ENCODE results near the gene UBAP1L. TPM values are rescaled to one million over a fixed set of nuclear protein-coding genes. Genes with fewer than 3 reads are reported as not detected.
A peak's percentile ranks its signal among the peaks of the same experiment; 100 is the strongest.
"Not testable (repeated sequence)": the region's sequence is repeated elsewhere in the genome, so short reads cannot be mapped to it uniquely, and the experiment has no call there.

UBAP1L gene
- polyA plus RNA-seq, 1 donor from 2014 or later, result 0.26 TPM

GRCh38 chr15:65110676-65111292, 4.2 kb downstream of the UBAP1L start:
- H3K4me1 Mint-ChIP-seq, result peaks cover 0 to 3% (median 0%) of the 10 kb centered on the region in 3 donors
- H3K36me3 Mint-ChIP-seq, result peaks cover 9% of the 10 kb centered on the region
- H3K27ac Mint-ChIP-seq, result no peak overlapping the region

GRCh38 chr15:65106011-65106590, 8.9 kb downstream of the UBAP1L start:
- Mint-ChIP-seq H3K9me3 (no peaks in the 10 kb centered on the region), H3K27ac (peak overlapping the region in 1 of 3 donors; percentile 90), H3K4me1 (peaks cover 0 to 6% (median 0%) of the 10 kb centered on the region in 3 donors), H3K36me3 (peaks cover 11% of the 10 kb centered on the region), H3K4me3 (no peak overlapping the region), H3K27me3 (no peaks in the 10 kb centered on the region)

More at GRCh38 chr15:65110676-65111292, 4.2 kb downstream of the UBAP1L start:
- Mint-ChIP-seq H3K4me3 (no peak overlapping the region), H3K9me3 (no peaks in the 10 kb centered on the region), H3K27me3 (no peaks in the 10 kb centered on the region)

DNA sequence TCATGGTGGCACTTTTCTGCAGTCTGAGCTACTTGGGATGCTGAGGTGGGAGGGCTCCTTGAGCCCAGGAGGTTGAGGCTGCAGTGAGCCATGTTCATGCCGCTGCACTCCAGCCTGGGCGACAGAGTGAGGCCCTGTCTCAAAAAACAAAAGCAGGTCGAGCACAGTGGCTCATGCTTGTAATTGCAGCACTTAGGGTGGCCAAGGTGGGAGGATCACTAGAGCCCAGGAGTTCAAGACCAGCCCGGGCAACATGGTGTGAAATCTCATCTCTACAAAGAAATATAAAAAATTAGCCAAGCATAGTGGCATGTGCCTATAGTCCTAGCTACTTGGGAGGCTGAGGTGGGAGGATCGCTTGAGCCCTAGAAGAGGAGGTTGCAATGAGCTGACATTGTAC, 10.0 kb downstream of the UBAP1L start:
- H3K36me3 Mint-ChIP-seq, result peaks cover 11% of the 10 kb centered on the region
- H3K27ac Mint-ChIP-seq, result no peak overlapping the region
- H3K9me3 Mint-ChIP-seq, result no peaks in the 10 kb centered on the region
- peaks cover 0 to 6% (median 0%) of the 10 kb centered on the region in 3 donors for H3K4me1 Mint-ChIP-seq
- H3K4me3 Mint-ChIP-seq, result no peak overlapping the region
- no peaks in the 10 kb centered on the region for H3K27me3 Mint-ChIP-seq

- Mint-ChIP-seq H3K27me3 (no peaks in the 10 kb centered on the region), H3K27ac (no peak overlapping the region), H3K36me3 (peaks cover 8% of the 10 kb centered on the region)
These were observed 12.1 kb downstream of the UBAP1L start for GRCh38 chr15:65102912-65103311.

GRCh38 chr15:65101891-65102708, 12.9 kb downstream of the UBAP1L start:
- Mint-ChIP-seq H3K4me1 (peaks cover 0 to 3% (median 0%) of the 10 kb centered on the region in 3 donors), H3K9me3 (no peaks in the 10 kb centered on the region), H3K4me3 (no peak overlapping the region), H3K36me3 (peaks cover 8% of the 10 kb centered on the region), H3K27ac (no peak overlapping the region), H3K27me3 (no peaks in the 10 kb centered on the region)

More at GRCh38 chr15:65102912-65103311, 12.1 kb downstream of the UBAP1L start:
- peak overlapping the region in 1 of 4 donors; percentile 22 for H3K4me3 Mint-ChIP-seq
- H3K4me1 Mint-ChIP-seq, result peaks cover 0 to 3% (median 0%) of the 10 kb centered on the region in 3 donors
- no peaks in the 10 kb centered on the region for H3K9me3 Mint-ChIP-seq

- peaks cover 0 to 3% (median 0%) of the 10 kb centered on the region in 3 donors for H3K4me1 Mint-ChIP-seq
These were observed 13.5 kb downstream of the UBAP1L start for GRCh38 chr15:65101411-65101890.

GRCh38 chr15:65100442-65100841, 14.6 kb downstream of the UBAP1L start:
- H3K4me3 Mint-ChIP-seq, result no peak overlapping the region
- H3K27ac Mint-ChIP-seq, result no peak overlapping the region

More at GRCh38 chr15:65101411-65101890, 13.5 kb downstream of the UBAP1L start:
- peaks cover 8% of the 10 kb centered on the region for H3K36me3 Mint-ChIP-seq
- peak overlapping the region in 1 of 3 donors; percentile 10 for H3K27ac Mint-ChIP-seq
- no peaks in the 10 kb centered on the region for H3K9me3 Mint-ChIP-seq
- no peak overlapping the region for H3K4me3 Mint-ChIP-seq
- no peaks in the 10 kb centered on the region for H3K27me3 Mint-ChIP-seq

GRCh38 chr15:65099801-65100200, 15.2 kb downstream of the UBAP1L start:
- H3K9me3 Mint-ChIP-seq, H3K27me3 Mint-ChIP-seq, H3K4me3 Mint-ChIP-seq, H3K27ac Mint-ChIP-seq, H3K36me3 Mint-ChIP-seq, H3K4me1 Mint-ChIP-seq: not testable (repeated sequence)

More at GRCh38 chr15:65100442-65100841, 14.6 kb downstream of the UBAP1L start:
- H3K4me1 Mint-ChIP-seq, result peaks cover 0 to 3% (median 0%) of the 10 kb centered on the region in 3 donors
- no peaks in the 10 kb centered on the region for H3K27me3 Mint-ChIP-seq
- H3K9me3 Mint-ChIP-seq, result no peaks in the 10 kb centered on the region
- peaks cover 8% of the 10 kb centered on the region for H3K36me3 Mint-ChIP-seq

DNA sequence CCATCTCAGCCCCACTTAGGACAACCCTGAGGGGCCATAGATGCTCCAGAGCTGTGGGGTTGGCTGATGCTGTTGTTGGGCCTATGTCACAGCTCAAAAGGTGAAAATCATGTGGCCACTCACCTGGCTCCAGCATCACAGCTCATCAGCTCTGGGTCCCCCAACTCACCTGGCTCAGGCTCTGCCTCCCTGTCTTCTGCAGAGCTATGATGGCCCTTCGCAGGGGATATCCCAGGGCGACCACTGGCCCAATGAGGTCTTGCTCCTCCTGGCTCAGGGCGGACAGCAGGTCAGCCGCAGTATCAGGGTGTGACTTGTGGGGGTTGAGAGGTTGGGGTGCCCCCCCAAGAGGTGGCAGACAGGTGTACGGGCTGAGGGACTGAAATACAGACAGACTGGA, 15.7 kb downstream of the UBAP1L start:
- Mint-ChIP-seq H3K9me3 (no peaks in the 10 kb centered on the region), H3K27me3 (no peaks in the 10 kb centered on the region), H3K27ac (no peak overlapping the region), H3K4me1 (peaks cover 0 to 3% (median 0%) of the 10 kb centered on the region in 3 donors), H3K4me3 (no peak overlapping the region), H3K36me3 (peaks cover 5% of the 10 kb centered on the region)

- Mint-ChIP-seq H3K27ac (no peak overlapping the region), H3K9me3 (no peaks in the 10 kb centered on the region)
These were observed 17.2 kb downstream of the UBAP1L start for GRCh38 chr15:65097651-65098263.

DNA sequence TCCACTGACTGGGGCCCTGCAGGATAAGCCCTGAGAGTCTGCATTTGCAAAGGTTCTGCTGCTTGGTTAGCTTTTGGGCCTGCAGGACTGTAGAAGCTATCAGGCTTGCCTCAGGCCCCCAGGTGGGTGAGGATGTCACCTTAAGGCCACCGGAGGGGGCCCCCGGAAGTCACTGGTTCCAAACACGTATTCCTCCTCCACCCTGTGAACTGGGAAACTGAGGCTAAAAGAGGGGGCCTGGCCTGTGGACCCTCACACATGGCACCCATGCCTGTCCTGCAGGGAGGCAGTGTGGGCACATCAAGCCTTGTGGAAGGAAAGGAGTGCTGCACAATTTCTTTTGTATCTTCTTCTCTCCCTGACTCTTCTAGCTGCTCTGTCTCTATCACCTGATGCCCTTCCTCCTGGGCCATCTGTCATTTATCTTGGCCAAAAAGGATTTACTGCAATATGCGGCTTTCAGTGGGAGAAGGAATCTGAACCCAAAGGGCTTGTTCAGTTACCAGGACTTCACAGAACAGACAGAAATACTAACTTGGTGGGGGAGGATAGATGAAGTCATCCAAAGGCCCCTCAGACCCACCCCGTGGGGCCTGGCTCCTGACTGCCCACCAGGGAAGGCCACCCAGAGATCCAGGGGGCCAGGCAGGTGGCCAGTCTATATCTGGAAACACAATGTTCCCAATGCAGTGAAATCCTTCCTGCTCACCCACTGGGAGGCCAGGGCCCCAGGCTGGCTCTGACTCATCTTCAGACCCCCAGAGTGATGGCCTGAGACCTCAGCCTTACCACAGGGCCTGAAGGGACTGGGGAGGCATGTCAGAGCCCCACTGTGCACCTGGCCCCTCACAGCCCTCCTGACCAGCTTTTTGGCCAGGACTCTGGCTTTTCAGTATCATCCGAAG, 18.3 kb downstream of the UBAP1L start:
- Mint-ChIP-seq H3K27me3 (no peaks in the 10 kb centered on the region), H3K4me1 (no peaks in the 10 kb centered on the region), H3K4me3 (no peak overlapping the region), H3K36me3 (peaks cover 6% of the 10 kb centered on the region), H3K9me3 (no peaks in the 10 kb centered on the region), H3K27ac (no peak overlapping the region)

More at GRCh38 chr15:65097651-65098263, 17.2 kb downstream of the UBAP1L start:
- Mint-ChIP-seq H3K36me3 (peaks cover 6% of the 10 kb centered on the region), H3K27me3 (no peaks in the 10 kb centered on the region), H3K4me3 (no peak overlapping the region), H3K4me1 (no peaks in the 10 kb centered on the region)

- Mint-ChIP-seq H3K4me3 (no peak overlapping the region), H3K4me1 (no peaks in the 10 kb centered on the region)
These were observed 19.3 kb downstream of the UBAP1L start for GRCh38 chr15:65095747-65096104.

DNA sequence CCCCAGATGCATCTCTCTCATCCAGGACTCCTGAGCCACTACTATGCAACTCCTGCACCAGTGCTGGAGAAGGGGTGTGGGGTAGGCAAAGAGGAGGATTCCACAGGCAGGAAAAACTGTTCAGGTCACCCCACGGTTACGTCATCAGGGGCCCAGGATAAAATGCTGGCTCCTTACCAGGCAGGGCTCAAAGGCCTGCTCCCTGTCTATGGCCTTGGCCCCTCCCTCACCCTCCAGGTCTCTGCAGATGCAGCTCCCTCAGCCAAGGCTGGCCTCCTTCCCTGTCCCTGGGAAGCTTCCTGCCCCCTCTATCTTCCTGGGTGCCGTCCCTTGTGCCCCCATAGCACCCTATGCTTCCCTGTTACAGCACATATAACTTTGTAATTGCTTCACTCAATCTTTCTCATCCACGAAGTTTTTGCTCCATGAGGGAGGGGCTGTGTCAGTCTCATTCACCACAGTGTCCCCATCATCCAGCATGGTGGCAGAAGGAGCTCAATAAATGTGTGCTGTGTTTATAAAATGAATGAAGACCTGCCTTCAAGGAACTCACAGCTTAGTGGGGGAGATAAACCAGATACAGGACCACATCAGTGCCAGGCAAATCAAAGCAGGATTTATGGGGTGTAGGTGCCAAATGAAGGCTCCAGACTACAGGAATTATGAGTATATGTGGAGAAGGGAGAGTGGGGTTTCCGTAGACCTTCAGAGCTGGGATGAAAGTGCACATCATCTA, 19.8 kb downstream of the UBAP1L start:
- Mint-ChIP-seq H3K4me1 (no peaks in the 10 kb centered on the region), H3K36me3 (peaks cover 5% of the 10 kb centered on the region), H3K4me3 (no peak overlapping the region), H3K27me3 (no peaks in the 10 kb centered on the region), H3K27ac (no peak overlapping the region), H3K9me3 (no peaks in the 10 kb centered on the region)

More at GRCh38 chr15:65095747-65096104, 19.3 kb downstream of the UBAP1L start:
- no peaks in the 10 kb centered on the region for H3K27me3 Mint-ChIP-seq
- no peaks in the 10 kb centered on the region for H3K9me3 Mint-ChIP-seq
- H3K36me3 Mint-ChIP-seq, result peaks cover 5% of the 10 kb centered on the region
- no peak overlapping the region for H3K27ac Mint-ChIP-seq
